GM04503 (cell line): Measurements from ENCODE around the gene ZNF275.
"Not testable (repeated sequence)": the region's sequence is repeated elsewhere in the genome, so short reads cannot be mapped to it uniquely, and the experiment has no call there.

Source experiments
- DNase-seq: peaks from one replicate; pipeline ENCODE4 v3.0.0-alpha.2; 2012; ENCODE audit warnings: low read depth

The ZNF275 gene

DNA sequence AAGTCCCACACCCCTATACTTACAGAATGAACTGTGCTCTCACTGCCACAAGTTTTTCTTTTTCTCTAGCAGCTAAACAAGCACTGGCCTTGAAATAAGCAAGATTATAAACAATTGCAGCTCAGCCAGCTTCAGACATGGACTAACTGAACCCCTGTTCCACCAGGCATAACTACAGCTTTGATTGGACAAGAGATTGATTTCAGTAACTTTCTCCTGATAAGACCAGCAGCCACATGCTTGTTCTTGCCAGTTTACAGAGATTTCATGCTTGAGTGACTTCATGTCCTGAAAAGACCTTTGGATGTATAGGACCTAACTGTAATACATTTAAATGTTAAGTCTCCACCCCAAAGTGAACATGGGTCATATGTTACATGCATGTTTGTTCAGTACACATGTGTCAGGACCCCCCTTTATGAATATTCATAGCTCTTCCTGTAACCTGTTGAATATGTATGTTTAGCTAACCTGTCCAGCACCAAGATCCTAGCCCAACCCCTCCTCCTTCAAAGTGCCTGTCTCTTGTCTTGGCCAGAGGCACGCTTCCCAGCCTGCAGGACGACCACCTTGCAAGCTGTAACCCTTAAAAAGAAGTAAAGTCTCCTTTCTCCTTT lies 27.9 kb downstream of the ZNF275 start:
- no peak for DNase-seq

DNA sequence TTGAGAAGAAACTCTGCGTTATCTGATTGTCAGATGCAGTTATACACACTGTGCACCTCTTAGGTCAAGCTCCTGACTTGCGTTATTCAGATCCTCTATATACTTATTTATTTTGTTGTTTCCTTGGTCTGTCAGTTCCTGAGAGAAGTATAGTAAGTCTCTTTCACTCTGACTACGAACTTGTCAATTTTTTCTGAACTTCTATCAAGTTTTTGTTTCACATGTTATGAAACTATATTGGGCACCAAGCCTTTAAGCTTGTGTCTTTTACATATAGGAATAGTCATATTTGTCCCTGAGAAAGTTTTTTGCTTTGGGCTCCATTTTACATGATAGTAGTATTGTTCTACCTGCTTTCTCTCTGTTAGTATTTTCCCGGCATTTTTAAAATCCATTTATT lies 31.7 kb downstream of the ZNF275 start:
- no peak for DNase-seq

DNA sequence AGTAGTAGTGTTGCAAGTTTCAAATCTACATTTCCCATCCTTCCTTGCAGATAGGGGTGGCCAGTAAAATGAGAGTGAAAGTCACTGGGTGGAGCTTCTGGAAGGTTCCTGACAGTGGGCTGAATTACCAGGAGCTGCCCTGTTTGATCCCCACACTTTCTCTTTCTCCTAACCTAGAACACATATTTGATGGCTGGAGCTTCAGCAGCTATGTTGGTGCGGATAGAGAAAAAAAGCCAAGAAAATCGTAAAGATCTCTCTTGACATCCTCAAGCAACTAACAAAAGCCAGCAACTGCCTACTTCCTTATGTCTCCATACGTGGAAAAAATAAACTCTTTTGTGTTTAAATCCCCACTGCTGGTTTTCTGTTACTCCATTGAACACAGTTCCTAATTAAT lies 32.2 kb downstream of the ZNF275 start:
- DNase-seq, result no peak

DNA sequence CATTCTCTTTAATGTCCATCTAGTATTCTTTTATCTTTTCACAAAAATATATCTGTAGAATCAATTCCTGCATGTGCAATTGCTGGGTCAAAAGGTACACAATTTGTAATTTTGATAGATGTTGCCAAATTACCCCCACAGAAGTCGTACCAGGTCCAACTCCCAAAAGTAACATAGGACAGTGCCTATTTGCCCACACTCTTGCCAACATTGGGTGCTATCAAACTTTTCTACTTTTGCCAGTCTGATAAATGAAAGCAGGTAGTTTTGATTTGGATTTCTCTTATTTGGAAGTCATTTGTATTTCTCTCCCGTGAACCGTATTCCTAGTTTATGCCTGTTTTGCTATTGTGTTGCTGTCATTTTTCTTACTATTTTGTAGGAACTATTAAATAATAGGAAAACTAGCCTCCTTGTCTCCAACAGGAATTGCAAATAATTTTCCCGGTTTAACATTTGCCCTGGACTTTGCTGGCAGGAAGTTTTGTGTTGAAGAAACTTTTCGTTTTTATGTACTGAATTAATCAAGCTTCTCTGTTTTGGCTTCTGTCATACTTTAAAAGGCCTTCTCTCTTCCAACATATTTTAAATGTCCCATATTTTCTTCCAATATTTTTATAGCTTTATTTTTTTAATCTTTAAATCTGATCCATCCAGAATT lies 33.1 kb downstream of the ZNF275 start:
- DNase-seq, result no peak

DNA sequence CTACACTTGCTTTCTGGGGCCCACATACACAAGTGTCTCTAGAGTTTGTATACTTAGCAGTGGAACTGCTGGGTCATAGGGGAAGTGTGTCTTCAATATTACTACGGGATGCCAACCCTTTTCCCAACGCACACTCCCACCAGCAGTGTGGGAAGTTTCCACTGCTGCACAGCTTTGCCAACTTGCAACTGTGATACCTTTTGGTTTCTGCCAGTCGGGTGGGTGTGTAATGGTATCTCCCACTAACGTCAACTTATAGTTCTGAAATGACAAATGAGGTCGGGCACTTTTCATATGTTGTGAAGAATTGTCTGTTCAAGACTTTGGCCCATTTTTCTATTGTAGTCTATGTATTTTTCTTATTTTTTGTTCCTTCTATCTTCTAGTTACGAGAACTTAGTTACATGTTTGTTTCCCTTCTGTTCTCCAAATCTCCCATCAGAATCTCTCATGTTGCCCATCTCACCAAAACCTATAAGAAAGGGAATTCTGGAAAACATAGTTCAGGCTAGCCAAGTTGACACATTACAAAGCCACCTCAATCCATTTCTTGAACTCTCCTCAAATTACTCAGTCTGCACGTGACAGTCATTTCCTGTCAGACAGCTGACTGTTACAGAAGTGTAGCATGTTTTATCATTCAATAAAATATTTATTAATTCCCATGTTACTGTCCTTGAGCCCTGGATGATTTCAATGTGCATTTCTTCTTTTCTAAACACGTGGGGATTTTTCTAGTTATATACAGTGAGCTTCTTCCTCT lies 36.5 kb downstream of the ZNF275 start:
- no peak for DNase-seq

DNA sequence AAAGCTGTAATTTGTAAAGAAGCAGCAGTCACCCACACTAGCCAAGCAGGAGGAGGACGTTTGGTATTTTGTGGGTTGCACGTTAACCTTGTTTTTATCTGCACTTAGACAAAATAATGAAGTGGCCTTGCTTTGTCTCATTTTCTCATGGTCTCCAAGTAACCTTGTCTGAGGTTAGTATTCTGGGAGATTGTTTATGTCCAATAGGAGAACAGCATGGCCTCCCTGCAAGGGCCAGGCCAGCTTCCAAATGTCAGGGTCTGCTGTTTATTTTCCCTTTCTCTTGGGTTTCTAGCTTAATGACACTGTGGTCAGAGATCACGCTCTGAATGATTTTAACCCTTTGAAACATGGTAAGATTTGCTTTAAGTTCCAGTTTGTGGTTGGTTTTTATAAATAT lies 37.3 kb downstream of the ZNF275 start:
- DNase-seq, result no peak

DNA sequence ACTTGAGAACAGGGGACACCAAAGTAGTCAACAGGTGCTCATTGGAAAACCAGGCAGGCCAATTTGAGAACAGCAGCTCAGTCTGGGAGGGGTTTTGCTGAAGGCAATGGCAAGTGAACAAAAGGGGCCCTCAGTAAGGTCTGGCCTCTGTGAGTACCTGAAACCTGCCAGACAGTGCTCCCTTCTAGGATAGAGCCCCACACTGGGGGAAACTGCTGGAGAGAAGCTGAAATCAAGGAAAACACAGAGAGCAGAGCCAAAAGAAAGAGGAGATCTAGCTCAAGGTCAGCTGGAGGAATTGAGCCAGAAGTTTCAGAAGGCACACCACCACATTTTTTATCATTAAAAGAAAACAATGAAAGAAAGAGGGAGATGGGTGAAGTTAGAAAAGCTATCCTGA lies 39.0 kb downstream of the ZNF275 start:
- DNase-seq, result no peak

DNA sequence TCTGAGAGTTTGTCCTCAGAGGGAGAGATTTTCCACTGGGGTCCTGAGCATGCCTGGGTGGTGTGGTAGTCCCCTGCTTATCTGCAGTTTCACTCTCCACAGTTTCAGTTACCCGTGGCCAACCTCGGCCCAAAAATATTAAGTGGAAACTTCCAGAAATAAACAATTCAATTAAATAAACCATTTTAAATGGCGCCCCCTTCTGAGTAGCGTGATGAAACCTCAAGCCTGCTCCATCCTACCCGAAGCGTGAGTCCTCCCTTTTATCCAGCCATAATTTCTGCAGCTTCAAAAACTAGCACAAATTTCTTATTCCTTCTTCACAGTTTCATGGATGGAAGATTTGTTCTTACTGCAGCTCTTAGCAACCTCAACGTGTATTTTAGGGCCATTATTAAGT lies 40.5 kb downstream of the ZNF275 start:
- DNase-seq, result no peak

DNA sequence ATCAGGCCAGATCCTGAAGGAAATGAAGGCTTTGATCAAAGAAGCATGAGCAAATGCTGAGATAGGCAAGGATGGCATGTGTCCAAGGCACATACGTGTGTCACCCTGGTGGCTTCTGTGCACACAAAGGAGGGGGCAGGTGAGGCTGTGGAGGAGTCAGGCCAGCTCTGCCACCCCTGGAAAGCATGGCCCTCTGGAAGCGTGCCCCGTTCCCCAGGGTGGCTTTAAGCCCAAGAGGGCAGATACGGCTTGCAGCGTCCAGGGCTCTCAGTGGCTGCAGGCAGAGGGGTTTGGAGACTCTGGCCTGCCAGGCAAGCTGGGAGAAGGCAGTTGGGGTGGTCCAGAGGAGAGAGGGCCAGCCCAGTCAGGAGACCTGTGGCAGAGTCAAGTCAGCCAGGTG lies 41.6 kb downstream of the ZNF275 start:
- DNase-seq, result no peak

DNA sequence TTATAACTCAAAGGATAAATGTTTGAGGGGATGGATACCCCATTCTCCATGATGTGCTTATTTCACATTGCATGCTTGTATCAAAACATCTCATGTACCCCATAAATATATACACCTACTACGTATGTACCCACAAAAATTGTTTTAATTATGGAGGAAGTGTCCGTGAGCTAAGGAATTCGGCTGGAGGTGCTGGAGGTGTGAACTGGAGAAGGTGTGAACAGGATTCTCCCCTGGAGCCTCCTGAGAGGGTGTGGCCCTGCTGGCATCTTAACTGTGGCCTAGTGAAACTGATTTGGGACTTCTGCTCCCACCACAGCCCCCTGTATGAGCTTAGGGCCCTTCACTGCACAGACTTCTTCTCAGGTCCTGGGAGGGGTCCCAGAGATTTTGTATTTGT lies 43.8 kb downstream of the ZNF275 start:
- no peak for DNase-seq

DNA sequence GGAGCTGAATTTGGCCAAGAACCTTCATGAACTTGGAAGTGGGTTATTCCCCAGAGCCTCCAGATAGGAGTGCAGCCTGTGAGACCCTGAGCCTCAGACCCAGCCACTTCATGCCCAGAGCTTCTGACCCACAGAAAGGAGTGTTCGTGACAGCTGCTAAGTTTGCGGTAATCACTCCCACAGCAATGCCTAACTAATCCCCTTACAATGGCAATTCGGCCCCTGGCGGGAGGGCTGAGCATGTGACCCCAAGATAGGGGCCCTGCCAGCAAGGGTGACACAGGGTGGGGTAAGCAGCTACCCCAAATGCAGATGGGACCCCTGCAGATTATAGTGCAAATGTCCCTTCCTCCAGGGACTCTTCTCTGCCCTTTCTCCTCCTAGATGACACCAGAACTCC lies 44.7 kb downstream of the ZNF275 start:
- DNase-seq, result no peak

DNA sequence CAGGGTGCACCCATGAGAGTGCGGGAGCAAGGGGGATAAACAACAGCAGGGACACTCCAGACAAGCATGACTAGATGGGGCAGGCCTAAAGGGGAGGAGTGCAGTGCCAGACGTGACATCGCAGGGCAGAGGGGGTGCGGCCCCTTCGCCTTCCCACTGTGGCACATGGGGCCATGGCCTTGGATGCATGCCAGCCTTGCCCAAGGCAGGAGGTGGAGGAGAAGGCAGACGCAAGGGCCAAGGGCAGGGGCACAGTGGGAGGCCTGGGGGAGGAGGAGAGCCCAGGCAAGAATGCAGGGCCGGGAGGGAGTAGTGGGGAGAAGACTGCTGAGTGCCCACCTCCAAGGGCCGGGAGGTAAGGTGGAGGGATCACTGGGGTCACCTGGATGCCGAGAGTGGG lies 45.6 kb downstream of the ZNF275 start:
- no peak for DNase-seq

DNA sequence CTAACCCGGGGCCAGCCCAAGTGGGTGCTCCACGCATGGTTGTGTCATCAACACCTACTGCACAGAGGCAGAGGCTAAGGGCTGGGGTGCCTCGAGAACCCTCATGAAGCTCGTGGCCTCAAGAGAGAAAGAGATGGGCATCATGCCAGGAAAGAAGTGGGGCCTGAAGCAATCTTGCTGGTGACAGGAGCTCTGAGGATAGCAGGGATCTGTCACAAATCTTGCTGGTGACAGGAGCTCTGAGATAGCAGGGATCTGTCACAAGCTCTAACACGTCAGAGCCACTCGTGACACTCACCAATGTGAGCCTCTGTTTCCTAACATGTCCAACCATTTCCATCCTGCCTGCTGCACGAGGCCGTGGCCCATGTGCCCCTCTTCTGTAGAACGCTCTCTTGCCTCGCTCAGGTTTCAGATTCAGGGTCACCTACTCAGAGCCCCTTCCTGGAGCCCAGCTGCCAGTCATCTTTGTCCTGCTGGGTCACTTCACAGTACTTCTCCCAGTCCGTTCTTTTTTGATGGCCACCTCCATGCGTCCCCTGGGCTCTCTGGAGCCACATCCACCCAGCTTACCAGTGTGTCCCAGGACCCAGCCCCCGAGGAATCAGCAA lies 46.1 kb downstream of the ZNF275 start:
- DNase-seq, result no peak

DNA sequence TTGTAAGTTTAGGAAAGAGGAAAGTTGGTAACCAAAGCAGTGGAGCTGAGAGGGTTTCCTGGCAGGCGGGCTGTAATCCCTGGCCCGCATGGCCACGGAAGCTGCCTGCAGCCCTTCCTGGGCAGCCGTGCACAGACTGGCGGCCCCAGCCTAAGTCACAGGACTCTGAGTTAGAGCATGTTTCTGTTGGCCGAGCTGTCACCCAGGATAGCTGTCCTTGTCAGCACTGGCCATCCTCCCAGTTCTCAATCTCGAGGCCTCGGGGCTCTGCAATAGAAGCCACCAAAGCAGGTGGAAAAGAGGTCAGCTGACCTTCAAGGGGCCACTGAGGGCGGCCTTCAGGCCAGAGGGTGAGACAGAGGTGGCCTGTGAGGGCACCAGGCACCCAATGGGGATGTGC lies 46.7 kb downstream of the ZNF275 start:
- DNase-seq, result no peak

DNA sequence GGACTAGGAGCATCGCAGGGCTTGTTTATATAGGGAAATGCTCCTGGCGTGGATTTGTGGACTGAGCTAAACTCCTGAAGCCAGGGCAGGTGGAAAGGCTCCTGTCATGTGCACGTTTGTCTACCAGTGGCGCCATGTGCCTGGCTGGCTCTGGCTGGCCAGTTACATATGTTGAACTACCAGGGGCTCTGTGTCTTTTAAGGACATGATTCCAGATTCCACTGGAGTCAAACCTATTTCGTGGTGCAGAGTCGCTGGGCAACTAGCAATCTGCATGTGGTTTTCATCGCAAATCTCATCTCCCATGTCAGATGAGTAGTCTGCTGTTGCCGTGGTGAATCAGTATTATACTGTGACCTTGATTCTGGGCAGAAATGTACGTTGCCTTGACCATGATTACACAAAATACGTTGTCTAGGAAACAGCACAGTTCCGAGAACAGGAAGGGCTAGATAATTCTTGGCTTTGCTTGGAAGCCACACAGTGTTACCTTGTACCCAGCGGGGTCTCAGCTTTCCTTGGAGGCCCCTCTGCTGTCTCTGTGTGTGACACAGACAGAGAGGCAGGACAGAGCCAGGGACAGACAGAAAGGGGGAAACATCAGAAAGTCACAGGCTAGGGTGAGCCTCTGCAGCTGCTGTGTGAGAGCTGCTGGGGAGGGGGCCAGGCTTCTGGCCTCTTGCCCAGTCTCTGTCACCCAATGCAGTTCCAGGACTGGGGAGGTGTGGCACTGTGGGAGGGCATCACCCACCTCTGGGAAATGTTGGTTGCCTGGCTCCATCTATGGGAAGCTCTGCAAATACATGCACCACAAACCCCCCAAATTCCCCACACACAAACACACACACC lies 48.0 kb downstream of the ZNF275 start:
- DNase-seq, result peak; percentile 75

DNA sequence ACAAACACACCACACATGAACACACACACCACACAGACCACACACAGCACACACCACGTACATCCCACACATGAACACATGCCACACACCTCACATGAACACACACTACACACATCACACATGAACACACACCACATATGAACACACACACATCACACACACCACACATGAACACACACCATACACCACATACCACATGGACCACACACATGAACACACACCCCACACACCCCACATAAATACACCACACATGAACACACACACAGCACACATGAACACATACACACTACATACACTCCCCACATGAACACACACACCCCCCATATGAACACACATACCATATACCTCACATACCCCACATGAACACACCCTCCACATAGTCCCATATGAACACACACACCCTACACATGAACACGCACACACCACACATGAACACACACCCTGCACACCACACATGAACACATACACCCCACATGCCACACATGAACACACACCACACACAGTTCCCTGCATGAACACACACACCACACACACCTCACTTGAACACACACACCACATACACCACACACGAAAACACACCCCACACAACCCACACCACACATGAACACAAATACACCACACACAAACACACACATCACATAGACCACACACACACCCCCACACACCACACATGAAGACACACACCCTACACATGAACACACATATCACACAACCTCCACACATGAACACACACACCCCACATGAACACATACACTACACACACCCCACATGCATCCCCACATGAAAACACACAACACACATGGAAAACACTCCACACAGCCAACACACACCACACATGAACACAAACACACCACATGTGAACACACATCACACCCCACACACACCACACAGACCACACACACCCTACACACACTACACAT lies 48.9 kb downstream of the ZNF275 start:
- DNase-seq, result no peak

DNA sequence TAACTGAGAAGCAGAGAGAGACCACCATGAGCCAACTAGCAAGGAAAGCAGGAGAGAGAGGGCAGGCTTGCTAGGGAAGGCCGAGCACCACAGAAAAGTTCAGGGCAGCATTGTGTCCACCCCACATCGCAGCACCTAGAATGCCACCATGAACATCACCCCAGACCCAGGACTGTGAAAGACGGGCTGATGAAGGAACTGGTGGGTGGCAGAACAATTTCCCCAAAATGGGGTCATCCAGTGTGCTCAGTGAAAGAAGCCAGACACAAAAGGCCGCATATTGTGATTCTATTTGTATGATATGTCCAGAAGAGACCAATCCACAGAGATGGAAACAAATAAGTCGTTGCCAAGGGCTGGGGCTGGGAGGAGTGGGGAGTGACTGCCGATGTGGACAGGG lies 50.4 kb downstream of the ZNF275 start:
- no peak for DNase-seq

DNA sequence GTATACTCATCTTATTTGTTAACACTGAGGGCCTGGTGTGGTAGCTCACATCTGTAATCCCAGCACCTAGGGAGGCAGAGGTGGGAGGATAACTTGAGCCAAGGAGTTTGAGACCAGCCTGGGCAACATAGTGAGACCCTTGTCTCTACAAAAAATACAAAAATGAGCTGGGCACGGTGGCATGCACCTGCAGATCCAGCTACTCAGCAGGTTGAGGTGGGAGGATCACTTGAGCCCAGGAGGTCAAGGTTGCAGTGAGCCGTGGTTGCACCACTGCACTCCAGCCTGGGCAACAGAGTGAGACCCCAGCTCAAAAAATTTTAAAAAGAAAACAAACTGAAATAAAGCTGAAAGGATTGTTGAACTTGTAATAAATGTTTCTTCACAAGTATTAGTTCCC lies 51.0 kb downstream of the ZNF275 start:
- not testable (repeated sequence) for DNase-seq

DNA sequence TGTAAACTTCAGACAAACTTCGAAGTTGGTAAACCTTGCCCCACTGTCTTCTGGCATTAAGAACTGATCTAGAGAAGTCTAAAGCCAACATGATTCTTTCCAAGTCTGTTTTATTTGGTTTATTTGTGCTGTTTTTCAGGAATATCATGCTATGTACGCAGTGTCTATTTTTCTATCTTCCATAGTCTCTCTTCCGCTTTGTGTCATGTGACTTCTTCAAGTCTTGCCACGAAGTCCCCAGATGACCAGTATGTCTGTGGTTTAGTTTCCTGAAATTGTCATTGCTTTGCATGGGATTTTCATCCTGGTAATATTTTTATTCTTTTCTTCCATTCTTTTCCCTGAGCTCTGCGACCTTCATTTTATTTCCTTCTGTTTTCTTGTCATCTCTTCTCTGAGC lies 52.1 kb downstream of the ZNF275 start:
- DNase-seq, result no peak

DNA sequence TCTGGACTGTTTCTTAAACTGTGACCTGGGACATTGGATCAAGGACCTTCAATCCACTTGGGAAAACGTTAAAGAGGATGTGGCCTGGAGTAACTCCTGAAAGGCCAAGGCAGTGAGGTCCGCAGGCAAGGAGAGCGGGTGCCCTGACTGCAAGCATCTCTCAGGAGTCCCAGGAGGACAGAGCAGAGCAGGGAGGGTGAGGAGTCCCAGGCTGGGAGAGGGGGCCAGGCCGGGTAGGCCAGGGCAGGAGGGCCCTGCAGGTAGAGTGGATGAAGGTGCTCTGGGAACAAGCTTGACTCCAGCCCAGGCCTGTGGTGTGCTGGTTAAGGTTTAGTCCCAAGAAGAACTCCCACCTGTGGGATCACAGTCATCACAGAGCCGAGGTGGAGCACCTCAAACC lies 53.4 kb downstream of the ZNF275 start:
- DNase-seq, result no peak
